GM21515 (cell line): ENCODE data around the gene CCSER2.

Source experiments
- ATAC-seq: cut with Tn5 transposase; IDR thresholded peaks from one replicate; pipeline ENCODE4 v1.9.1; 2021; ENCODE audit not compliant: unreplicated experiment

CCSER2 gene

GRCh38 chr10:84541289-84541637 lies 212.9 kb downstream of the CCSER2 start:
- no peak for ATAC-seq

DNA sequence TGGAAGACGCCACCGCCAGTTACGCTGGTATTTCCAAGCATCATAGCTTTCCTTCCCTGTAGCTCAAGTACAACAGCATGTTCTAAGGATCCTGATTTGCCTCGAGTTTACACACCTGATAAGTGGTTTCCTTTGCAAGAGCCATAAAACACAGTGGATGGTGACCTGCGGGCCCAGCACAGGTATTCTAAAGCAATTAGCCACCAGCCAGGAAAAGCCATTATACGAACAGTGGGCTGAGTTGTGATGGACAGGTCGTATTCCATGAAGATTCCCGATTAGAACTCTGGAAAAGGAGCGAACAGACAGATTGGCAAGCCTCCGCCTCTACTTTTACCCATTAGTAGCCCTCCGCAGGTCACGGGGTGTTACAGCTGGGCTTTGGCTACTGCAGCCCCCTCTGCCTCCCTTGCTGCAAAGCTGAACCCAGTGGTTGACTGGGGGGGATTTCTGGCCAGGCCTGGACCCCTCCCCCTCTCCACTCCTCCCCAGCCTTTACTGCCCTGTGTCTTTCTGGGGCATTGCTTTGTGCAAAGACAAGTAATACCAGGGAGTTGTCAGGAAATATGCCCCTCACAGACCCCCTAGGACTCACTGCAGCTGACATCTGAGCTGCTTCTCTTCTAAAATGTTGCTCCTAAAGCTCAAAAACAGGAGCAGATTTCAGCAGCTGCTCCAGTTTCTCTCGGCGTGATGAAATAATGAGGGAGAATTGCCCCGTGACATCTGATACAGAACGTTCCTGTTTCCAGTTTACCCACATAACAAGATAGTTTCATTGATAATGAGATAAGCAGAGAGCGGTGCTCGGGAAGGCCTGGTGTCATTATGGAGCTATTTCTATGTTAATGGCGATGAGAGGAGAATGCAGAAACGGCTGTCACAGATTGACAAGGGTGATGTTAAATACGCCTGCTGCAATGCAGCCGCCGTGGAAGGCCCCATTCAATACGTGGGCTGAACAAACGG lies 214.4 kb downstream of the CCSER2 start:
- ATAC-seq, result no peak

GRCh38 chr10:84543948-84544347 lies 215.6 kb downstream of the CCSER2 start:
- no peak for ATAC-seq

- no peak for ATAC-seq
Measured at GRCh38 chr10:84545651-84546050, 217.3 kb downstream of the CCSER2 start.

DNA sequence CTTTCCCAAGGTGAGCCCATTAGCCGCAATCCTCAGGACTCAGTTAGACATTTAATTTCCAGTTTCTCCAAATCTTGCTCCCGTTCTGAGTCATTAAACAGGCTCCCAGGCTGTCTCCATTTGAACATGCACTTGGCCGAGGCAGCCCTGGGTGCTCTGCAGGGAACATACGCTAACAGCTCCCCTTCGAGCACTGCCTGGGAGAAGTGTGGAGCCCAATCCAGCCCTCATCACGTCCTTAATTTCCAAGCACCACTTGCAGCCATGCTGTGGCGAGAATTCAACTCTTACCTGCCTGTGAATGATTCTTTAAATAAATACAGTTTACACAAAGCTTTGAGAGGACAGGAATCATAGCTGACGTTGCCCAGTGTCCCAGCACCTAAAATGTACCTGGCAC lies 218.2 kb downstream of the CCSER2 start:
- ATAC-seq, result no peak

DNA sequence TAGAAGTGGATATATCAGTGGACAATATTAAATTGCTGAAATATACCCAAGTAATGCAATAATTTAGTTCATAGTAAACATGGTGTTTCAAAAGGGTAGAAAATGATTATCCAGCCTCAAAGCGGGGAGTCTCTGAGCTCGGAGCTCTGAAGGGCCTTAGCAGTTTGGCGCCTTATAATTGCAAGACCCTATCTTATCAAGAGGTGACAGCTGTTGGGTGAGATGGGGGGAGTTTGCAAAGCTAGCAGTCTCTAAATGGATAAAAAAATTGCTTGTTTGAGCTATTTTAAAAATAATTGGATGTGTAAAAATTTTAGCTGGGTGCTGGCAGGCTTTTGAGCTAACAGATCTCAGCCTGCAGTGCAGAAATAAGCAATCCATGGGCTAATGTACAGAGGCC lies 219.2 kb downstream of the CCSER2 start:
- no peak for ATAC-seq

- no peak for ATAC-seq
Measured at GRCh38 chr10:84548869-84549268, 220.5 kb downstream of the CCSER2 start.

GRCh38 chr10:84549368-84550165 lies 221.2 kb downstream of the CCSER2 start:
- no peak for ATAC-seq

- ATAC-seq, result no peak
Measured at GRCh38 chr10:84550756-84551436, 222.5 kb downstream of the CCSER2 start.

DNA sequence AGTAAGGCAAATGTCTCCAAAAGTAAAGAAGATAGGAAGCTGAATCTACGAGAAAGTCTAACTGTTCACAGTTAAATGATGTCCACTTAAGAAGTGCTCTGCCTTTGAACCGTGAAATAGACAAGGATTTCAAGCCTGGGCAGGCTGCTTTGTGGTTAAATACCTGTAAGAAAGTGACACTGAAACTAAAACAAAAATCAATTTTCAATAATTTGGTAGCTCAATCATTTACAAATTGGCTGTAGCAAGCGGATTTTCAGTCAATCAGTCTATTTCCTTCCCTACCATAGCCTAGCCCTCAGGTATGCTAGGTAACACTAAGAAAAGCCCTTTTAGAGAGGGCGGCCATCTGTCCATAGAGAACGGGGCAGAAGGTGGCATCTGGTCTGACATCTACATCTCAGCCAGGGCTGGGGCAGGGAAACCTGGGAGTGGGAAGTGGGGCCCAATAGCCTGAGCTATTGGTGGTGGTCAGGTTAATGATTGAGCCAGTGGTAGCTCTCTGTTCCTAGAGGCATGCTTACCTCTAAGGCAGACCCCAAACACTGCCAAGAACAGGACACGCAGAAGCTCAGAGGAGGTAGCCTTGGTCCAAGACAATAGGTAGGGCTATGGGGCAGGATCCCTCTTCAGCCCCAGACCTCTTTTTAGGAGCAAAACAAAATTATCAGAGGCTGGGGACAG lies 223.2 kb downstream of the CCSER2 start:
- no peak for ATAC-seq

DNA sequence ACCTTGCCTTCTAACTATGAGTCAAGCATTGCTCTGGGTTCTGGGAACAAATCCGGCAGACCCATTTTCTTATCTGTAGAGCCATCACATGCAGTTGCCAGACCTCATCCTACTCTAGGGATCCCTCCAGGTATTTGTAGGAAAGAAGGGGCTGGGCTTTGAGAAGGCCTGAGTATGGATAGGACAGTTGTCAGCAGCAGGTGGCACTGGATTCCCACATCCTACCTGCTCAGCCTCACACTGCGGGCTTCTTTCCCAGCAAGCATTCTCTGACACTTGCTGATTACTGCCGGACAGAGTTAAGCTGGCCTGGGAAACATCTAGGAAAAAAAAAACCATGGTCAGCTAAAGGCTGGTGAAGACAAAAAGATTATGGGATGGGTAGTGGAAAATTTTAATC lies 224.1 kb downstream of the CCSER2 start:
- ATAC-seq, result no peak

- no peak for ATAC-seq
Measured at GRCh38 chr10:84562592-84562991, 234.2 kb downstream of the CCSER2 start.

DNA sequence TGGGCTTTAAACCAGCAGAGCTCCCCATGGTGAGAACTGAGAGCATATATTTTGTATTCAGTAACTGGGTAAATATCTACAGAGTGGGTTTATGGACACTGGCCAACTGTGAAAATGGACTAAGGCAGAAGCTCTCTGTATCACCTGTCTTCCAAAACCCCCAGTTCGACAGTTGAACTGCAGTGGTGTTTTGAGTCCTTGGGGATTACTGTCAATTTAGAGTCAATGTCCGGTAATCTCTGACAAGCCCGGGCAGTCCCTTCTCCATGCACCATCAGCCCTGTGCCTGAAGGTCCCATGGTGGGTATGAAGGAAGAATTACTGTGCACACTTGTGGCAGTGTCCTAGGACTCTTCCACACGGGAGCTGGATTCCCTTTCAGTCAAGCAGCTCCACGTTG lies 235.0 kb downstream of the CCSER2 start:
- ATAC-seq, result peak; percentile 74

DNA sequence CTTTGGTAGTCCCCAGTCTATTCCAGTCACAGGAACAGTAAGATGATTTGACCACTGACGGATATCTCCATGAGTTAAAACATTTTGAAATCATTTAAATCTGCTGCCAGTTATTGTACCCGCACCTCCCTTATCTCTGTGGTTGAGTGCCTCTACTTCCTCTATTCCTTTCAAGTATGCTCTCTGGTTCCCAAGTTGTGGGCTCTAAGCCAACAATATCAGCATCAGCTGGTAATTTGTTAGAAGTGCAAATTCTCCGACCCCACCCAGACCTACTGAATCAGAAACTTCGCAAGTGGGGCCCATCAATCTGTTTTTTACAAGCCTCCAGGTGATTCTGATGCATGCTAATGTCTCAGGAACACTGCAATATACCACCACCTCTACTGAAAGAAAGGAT lies 235.5 kb downstream of the CCSER2 start:
- peak; percentile 46 for ATAC-seq

DNA sequence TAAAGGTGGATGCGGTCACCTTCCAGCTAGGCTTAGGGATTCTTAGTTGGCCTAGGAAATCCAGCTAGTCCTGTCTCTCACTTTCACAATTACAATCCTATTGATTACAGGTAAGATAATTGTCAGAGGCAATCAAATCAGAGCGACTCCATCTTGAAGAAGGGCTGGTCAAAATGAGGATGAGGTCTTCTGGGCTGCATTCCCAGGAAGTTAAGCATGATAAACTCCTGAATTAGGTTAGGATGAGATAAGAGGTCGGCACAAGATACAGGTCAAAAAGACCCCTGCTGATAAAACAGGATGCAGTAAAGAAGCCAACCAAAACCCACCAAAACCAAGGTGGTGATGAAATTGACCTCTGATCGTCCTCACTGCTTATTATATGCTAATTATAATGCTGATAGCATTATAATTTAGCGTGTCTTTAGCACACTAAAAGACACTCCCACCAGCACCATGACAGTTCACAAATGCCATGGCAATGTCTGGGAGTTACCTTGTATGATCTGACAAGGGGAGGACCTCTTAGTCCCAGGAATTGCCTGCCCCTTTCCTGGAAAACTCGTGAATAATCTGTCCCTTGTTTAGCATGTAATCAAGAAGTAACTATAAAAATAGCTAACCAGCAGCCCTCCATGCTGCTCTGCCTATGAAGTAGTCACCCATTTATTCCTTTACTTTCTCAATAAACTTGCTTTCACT lies 237.6 kb downstream of the CCSER2 start:
- ATAC-seq, result no peak

DNA sequence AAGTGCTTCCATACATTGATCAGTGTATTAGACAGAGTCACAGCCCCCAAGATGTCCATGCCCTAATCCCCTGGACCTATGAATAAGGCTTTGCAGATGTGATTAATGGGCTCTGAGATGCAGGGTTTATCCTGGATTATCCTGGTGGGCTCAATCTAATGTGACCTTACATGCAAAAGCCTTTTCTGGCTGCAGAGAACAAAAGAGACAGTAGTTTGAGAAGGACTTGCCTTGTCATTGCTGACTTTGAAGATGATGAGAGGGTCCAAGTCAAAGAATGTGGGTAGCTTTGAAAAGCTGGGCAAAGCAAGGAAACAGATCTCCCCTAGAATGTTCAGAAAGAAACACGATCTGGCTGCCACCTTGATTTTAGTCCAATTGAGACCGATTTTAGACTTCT lies 238.7 kb downstream of the CCSER2 start:
- ATAC-seq, result no peak
